H1 (cell line): ENCODE results near the gene REPIN1. TPM values are rescaled to one million over a fixed set of nuclear protein-coding genes. Genes with fewer than 3 reads are reported as not detected.

Source experiments
- CHD2 ChIP-seq: IDR thresholded peaks from 2 replicates; pipeline ENCODE4 v1.6.1; 2012; ENCODE audit warnings: low read length, improper control_type of control experiment
- HDAC2 ChIP-seq, 2 experiments: fragments of 300-600 bp in 1 of 2; sonication (generic) in 1 of 2; IDR thresholded peaks; 2 replicates each; pipeline ENCODE4 v1.6.1; 2011 to 2012; ENCODE audit warnings: low read depth in 2 of 2, low read length in 2 of 2, mild to moderate bottlenecking in 2 of 2, moderate library complexity in 2 of 2, borderline replicate concordance in 1 of 2, inconsistent platforms in 1 of 2
- KDM4A ChIP-seq: IDR thresholded peaks from one replicate; pipeline ENCODE4 v1.7.1; 2012; ENCODE audit warnings: low read depth, mild to moderate bottlenecking, moderate library complexity, low read length, inconsistent platforms; ENCODE audit not compliant: severe bottlenecking
- NANOG ChIP-seq: IDR thresholded peaks from 2 replicates; pipeline ENCODE4 v1.6.1; 2011; ENCODE audit warnings: low read length, low read depth, mild to moderate bottlenecking, inconsistent platforms; ENCODE audit not compliant: insufficient read depth, poor library complexity, severe bottlenecking
- SIN3A ChIP-seq, 2 experiments: IDR thresholded peaks in 1 of 2; conservative IDR thresholded peaks in 1 of 2; 2 replicates each; pipeline ENCODE4 v1.6.1; 2011 to 2012; ENCODE audit warnings: low read length in 2 of 2, improper control_type of control experiment in 1 of 2, low read depth in 1 of 2, mild to moderate bottlenecking in 1 of 2
- SIX5 ChIP-seq: IDR thresholded peaks from 2 replicates; pipeline ENCODE4 v1.6.1; 2011; ENCODE audit warnings: mild to moderate bottlenecking, low read depth, low read length
- polyA plus RNA-seq, 7 experiments: library from polyadenylated mRNA; depleted of rRNA in 3 of 7; stranded (reverse) in 5 of 7; unstranded in 2 of 7; fragments of >200 nt in 5 of 7; fragments of 200-250 nt in 2 of 7; gene quantifications; 1 replicate in 5 of 7; 2 replicates in 1 of 7; 4 replicates in 1 of 7; pipeline versions ENCODE4 v1.2.1 to v1.2.3, GENCODE V29; 2011 to 2013; ENCODE audit warnings: missing spikeins in 2 of 7, mixed read lengths in 2 of 7
- total RNA-seq: library from RNA; stranded (reverse); fragmentation: NEBNext Ultra II Directional; extraction: Animal tissue kit (Norgen Biotek cat#: 25700); gene quantifications from 2 replicates; pipeline ENCODE4 v1.2.1, GENCODE V29; 2021
- TF ChIP-seq, protein P1 (sequence below): fragments of 300-600 bp; sonication (generic); IDR thresholded peaks from 2 replicates; pipeline ENCODE4 v1.7.1; 2012; ENCODE audit warnings: low read length, moderate library complexity, mild to moderate bottlenecking, inconsistent platforms; ENCODE audit not compliant: insufficient replicate concordance

REPIN1 gene
- total and polyA plus RNA-seq, 2 of the 8 experiments (the other 6 are each of a cell fraction or from before 2014, with no cell fraction given), result 98.6 to 125 TPM

DNA sequence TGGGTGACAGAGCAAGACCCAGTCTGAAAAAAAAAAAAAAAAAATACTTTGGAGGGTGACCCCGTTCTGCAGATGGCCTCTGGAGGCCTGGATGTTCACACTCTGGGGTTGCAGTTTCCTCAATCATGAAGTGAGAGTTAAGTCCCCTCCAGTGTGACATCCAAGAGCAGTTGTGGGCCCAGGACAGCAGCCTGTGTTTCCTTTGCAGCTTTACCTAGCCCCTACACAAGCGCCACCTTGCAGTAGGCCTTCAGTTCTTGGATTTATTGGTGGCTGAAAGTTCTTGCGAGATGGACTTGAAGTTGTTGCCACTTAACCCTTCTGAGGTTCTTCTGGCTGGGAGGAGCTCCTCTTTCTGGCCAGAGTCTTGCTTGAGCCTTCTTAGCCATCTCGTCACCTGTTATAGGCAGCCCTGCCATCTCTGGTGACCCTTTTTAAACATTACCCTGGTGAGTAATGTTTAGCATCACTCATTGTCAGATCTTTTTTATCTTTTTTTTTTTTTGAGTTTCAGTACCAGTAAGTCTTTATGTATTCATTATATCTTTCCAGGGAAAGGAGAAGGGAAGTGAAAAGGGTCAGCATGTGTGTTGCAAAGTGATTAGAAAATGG, 41.9 kb upstream of the REPIN1 start (continued):
- TF ChIP-seq, protein P1, sequence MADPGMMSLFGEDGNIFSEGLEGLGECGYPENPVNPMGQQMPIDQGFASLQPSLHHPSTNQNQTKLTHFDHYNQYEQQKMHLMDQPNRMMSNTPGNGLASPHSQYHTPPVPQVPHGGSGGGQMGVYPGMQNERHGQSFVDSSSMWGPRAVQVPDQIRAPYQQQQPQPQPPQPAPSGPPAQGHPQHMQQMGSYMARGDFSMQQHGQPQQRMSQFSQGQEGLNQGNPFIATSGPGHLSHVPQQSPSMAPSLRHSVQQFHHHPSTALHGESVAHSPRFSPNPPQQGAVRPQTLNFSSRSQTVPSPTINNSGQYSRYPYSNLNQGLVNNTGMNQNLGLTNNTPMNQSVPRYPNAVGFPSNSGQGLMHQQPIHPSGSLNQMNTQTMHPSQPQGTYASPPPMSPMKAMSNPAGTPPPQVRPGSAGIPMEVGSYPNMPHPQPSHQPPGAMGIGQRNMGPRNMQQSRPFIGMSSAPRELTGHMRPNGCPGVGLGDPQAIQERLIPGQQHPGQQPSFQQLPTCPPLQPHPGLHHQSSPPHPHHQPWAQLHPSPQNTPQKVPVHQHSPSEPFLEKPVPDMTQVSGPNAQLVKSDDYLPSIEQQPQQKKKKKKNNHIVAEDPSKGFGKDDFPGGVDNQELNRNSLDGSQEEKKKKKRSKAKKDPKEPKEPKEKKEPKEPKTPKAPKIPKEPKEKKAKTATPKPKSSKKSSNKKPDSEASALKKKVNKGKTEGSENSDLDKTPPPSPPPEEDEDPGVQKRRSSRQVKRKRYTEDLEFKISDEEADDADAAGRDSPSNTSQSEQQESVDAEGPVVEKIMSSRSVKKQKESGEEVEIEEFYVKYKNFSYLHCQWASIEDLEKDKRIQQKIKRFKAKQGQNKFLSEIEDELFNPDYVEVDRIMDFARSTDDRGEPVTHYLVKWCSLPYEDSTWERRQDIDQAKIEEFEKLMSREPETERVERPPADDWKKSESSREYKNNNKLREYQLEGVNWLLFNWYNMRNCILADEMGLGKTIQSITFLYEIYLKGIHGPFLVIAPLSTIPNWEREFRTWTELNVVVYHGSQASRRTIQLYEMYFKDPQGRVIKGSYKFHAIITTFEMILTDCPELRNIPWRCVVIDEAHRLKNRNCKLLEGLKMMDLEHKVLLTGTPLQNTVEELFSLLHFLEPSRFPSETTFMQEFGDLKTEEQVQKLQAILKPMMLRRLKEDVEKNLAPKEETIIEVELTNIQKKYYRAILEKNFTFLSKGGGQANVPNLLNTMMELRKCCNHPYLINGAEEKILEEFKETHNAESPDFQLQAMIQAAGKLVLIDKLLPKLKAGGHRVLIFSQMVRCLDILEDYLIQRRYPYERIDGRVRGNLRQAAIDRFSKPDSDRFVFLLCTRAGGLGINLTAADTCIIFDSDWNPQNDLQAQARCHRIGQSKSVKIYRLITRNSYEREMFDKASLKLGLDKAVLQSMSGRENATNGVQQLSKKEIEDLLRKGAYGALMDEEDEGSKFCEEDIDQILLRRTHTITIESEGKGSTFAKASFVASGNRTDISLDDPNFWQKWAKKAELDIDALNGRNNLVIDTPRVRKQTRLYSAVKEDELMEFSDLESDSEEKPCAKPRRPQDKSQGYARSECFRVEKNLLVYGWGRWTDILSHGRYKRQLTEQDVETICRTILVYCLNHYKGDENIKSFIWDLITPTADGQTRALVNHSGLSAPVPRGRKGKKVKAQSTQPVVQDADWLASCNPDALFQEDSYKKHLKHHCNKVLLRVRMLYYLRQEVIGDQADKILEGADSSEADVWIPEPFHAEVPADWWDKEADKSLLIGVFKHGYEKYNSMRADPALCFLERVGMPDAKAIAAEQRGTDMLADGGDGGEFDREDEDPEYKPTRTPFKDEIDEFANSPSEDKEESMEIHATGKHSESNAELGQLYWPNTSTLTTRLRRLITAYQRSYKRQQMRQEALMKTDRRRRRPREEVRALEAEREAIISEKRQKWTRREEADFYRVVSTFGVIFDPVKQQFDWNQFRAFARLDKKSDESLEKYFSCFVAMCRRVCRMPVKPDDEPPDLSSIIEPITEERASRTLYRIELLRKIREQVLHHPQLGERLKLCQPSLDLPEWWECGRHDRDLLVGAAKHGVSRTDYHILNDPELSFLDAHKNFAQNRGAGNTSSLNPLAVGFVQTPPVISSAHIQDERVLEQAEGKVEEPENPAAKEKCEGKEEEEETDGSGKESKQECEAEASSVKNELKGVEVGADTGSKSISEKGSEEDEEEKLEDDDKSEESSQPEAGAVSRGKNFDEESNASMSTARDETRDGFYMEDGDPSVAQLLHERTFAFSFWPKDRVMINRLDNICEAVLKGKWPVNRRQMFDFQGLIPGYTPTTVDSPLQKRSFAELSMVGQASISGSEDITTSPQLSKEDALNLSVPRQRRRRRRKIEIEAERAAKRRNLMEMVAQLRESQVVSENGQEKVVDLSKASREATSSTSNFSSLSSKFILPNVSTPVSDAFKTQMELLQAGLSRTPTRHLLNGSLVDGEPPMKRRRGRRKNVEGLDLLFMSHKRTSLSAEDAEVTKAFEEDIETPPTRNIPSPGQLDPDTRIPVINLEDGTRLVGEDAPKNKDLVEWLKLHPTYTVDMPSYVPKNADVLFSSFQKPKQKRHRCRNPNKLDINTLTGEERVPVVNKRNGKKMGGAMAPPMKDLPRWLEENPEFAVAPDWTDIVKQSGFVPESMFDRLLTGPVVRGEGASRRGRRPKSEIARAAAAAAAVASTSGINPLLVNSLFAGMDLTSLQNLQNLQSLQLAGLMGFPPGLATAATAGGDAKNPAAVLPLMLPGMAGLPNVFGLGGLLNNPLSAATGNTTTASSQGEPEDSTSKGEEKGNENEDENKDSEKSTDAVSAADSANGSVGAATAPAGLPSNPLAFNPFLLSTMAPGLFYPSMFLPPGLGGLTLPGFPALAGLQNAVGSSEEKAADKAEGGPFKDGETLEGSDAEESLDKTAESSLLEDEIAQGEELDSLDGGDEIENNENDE, result no peak
- TF ChIP-seq SIX5 (no peak), HDAC2 (IDR thresholded peaks at IDR 0.05; ENCODE audit: borderline replicate concordance in 1 of 2, low read depth in 2 of 2, low read length in 2 of 2) (no peak), KDM4A (no peak), CHD2 (no peak), SIN3A (conservative IDR thresholded peaks at IDR 0.05 in 1 of 2, IDR thresholded peaks at IDR 0.05 in 1 of 2; ENCODE audit: low read depth in 1 of 2, low read length in 2 of 2) (no peak), NANOG (no peak)
